ENCODE data around the gene TRMT1.

Gene TRMT1

GRCh38 chr19:13072188-13072908 is 44.2 kb downstream of the TRMT1 start:
- DNase-seq (ENCODE audit: low spot score): no peak

- DNase-seq (ENCODE audit: low spot score): no peak
Measured at GRCh38 chr19:13071444-13072187, 44.9 kb downstream of the TRMT1 start.

GRCh38 chr19:13070425-13071140 is 46.0 kb downstream of the TRMT1 start:
- no peak for DNase-seq (ENCODE audit: low spot score)

GRCh38 chr19:13069415-13070359 is 46.9 kb downstream of the TRMT1 start:
- no peak for DNase-seq (ENCODE audit: low spot score)

- DNase-seq (ENCODE audit: low spot score): no peak
Measured at GRCh38 chr19:13068085-13068846, 48.3 kb downstream of the TRMT1 start.

GRCh38 chr19:13066933-13067807 is 49.4 kb downstream of the TRMT1 start:
- no peak for DNase-seq (ENCODE audit: low spot score)

GRCh38 chr19:13066226-13066625 is 50.3 kb downstream of the TRMT1 start:
- no peak for DNase-seq (ENCODE audit: low spot score)

GRCh38 chr19:13064092-13064489 is 52.4 kb downstream of the TRMT1 start:
- DNase-seq (ENCODE audit: low spot score): no peak

GRCh38 chr19:13063461-13064091 is 53.0 kb downstream of the TRMT1 start:
- DNase-seq (ENCODE audit: low spot score): no peak

- DNase-seq (ENCODE audit: low spot score): no peak
Measured at GRCh38 chr19:13062317-13062716, 54.2 kb downstream of the TRMT1 start.

- peak; percentile 62 for DNase-seq (ENCODE audit: low spot score)
Measured at GRCh38 chr19:13060964-13061927, 55.3 kb downstream of the TRMT1 start.

- DNase-seq (ENCODE audit: low spot score): no peak
Measured at GRCh38 chr19:13060233-13060963, 56.1 kb downstream of the TRMT1 start.

GRCh38 chr19:13058951-13059660 is 57.4 kb downstream of the TRMT1 start:
- DNase-seq (ENCODE audit: low spot score): no peak

- DNase-seq (ENCODE audit: low spot score): no peak
Measured at GRCh38 chr19:13057744-13058143, 58.8 kb downstream of the TRMT1 start.

GRCh38 chr19:13057147-13057572 is 59.4 kb downstream of the TRMT1 start:
- DNase-seq (ENCODE audit: low spot score): no peak

GRCh38 chr19:13056052-13056660 is 60.4 kb downstream of the TRMT1 start:
- no peak for DNase-seq (ENCODE audit: low spot score)

Data from SK-N-DZ (cell line).